ENCODE results near the gene ERICH6B.

- TF ChIP-seq CTCF (conservative IDR thresholded peaks at IDR 0.05; ENCODE audit: low read depth in 2 of 2) (no peak), CREB1 (CRISPR knock-in tag; IDR thresholded peaks at IDR 0.05; ENCODE audit: low read depth) (no peak), EZH2phosphoT487 (IDR thresholded peaks at IDR 0.05; ENCODE audit: unreplicated experiment) (no peak), POLR2AphosphoS5 (IDR thresholded peaks at IDR 0.05; ENCODE audit: low read depth) (no peak)
Measured at GRCh38 chr13:45575830-45576180, 39.7 kb downstream of the ERICH6B start.
